ENCODE data around the gene KLHL35.

The KLHL35 gene

GRCh38 chr11:75432911-75433321 lies at the start of gene KLHL35:
Gene KLHL35 (minus strand): TSS chr11:75433203. CDS start chr11:75430629, 2,574 bp downstream.
- no peak for DNase-seq

- DNase-seq: no peak
Measured at GRCh38 chr11:75481922-75482606, 49.1 kb upstream of the KLHL35 start.

GRCh38 chr11:75481223-75481921 lies 48.4 kb upstream of the KLHL35 start:
- no peak for DNase-seq

GRCh38 chr11:75480185-75481175 lies 47.5 kb upstream of the KLHL35 start:
- DNase-seq: no peak

GRCh38 chr11:75479597-75480145 lies 46.7 kb upstream of the KLHL35 start:
- no peak for DNase-seq

GRCh38 chr11:75478783-75479596 lies 46.0 kb upstream of the KLHL35 start:
- no peak for DNase-seq

GRCh38 chr11:75477614-75477935 lies 44.6 kb upstream of the KLHL35 start:
- no peak for DNase-seq

- peak; percentile 89 for DNase-seq
Measured at GRCh38 chr11:75476739-75477613, 44.0 kb upstream of the KLHL35 start.

GRCh38 chr11:75475767-75476650 lies 43.0 kb upstream of the KLHL35 start:
- peak; percentile 82 for DNase-seq

- peak; percentile 69 for DNase-seq
Measured at GRCh38 chr11:75474878-75475766, 42.1 kb upstream of the KLHL35 start.

- no peak for DNase-seq
Measured at GRCh38 chr11:75474240-75474639, 41.2 kb upstream of the KLHL35 start.

GRCh38 chr11:75473684-75474083 lies 40.7 kb upstream of the KLHL35 start:
- DNase-seq: no peak

- DNase-seq: no peak
Measured at GRCh38 chr11:75472081-75472732, 39.2 kb upstream of the KLHL35 start.

- DNase-seq: no peak
Measured at GRCh38 chr11:75471176-75471973, 38.4 kb upstream of the KLHL35 start.

GRCh38 chr11:75470476-75471080 lies 37.6 kb upstream of the KLHL35 start:
- DNase-seq: no peak

- peak; percentile 21 for DNase-seq
Measured at GRCh38 chr11:75469785-75470405, 36.9 kb upstream of the KLHL35 start.
